ENCODE data around the gene DLST.

DNA sequence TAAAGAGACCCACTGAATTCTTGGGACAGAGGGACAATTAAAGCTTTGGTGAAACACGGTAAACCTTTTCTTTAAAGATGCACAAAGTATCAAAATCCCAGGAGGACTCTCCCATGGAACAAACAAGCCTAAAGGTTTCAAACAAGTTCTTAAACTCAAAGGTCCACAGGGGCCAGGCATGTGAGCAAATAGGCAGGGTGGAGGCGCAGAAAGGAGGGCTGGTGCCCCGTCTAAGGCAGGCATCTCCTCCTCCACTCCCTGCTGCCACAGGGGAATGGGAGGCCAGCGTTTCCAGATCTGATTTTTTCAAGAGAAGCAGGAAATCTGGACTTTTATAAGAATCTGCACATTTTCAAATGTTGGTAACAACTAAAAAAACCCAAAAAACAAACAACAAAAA lies 33.7 kb downstream of the DLST start:
- TF ChIP-seq EP300 (IDR thresholded peaks at IDR 0.05): no peak
- TF ChIP-seq, protein P1, sequence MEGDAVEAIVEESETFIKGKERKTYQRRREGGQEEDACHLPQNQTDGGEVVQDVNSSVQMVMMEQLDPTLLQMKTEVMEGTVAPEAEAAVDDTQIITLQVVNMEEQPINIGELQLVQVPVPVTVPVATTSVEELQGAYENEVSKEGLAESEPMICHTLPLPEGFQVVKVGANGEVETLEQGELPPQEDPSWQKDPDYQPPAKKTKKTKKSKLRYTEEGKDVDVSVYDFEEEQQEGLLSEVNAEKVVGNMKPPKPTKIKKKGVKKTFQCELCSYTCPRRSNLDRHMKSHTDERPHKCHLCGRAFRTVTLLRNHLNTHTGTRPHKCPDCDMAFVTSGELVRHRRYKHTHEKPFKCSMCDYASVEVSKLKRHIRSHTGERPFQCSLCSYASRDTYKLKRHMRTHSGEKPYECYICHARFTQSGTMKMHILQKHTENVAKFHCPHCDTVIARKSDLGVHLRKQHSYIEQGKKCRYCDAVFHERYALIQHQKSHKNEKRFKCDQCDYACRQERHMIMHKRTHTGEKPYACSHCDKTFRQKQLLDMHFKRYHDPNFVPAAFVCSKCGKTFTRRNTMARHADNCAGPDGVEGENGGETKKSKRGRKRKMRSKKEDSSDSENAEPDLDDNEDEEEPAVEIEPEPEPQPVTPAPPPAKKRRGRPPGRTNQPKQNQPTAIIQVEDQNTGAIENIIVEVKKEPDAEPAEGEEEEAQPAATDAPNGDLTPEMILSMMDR (IDR thresholded peaks at IDR 0.05): no peak
- no peak for TF ChIP-seq POLR2AphosphoS5 (IDR thresholded peaks at IDR 0.05)

Data from stomach (tissue), 4 donors.